Measurements from ENCODE around the gene SMG7.

Gene SMG7

GRCh38 chr1:183595537-183595936, 123.2 kb downstream of the SMG7 start:
- no peak for DNase-seq

GRCh38 chr1:183596500-183596899, 124.2 kb downstream of the SMG7 start:
- DNase-seq = no peak

GRCh38 chr1:183597656-183598347, 125.5 kb downstream of the SMG7 start:
- no peak for DNase-seq

GRCh38 chr1:183598386-183598785, 126.1 kb downstream of the SMG7 start:
- peak; percentile 37 for DNase-seq

- no peak for DNase-seq
Measured at GRCh38 chr1:183600136-183600535, 127.8 kb downstream of the SMG7 start.

GRCh38 chr1:183600634-183601033, 128.3 kb downstream of the SMG7 start:
- DNase-seq = no peak

GRCh38 chr1:183602510-183602909, 130.2 kb downstream of the SMG7 start:
- DNase-seq = no peak

All from RPMI8226 (cell line).